Immature natural killer cell (primary cell): Measurements from ENCODE around the gene NPRL2. TPM values are rescaled to one million over a fixed set of nuclear protein-coding genes. Genes with fewer than 3 reads are reported as not detected.

ENCODE experiments used
- DNase-seq, 3 donors: peaks; one replicate each; pipeline ENCODE4 v3.0.0; 2022; ENCODE audit warnings: mixed read lengths in 1 of 3
- H3K27ac Mint-ChIP-seq, 6 donors: one replicate each; pipeline ENCODE4 v1.8.0; 2020; ENCODE audit warnings: mixed read lengths in 6 of 6, mild to moderate bottlenecking in 5 of 6, inconsistent platforms in 4 of 6, moderate library complexity in 3 of 6
- H3K27me3 Mint-ChIP-seq, 3 donors: one replicate each; pipeline ENCODE4 v1.8.0; 2020 to 2021; ENCODE audit warnings: low read depth in 3 of 3, mild to moderate bottlenecking in 3 of 3, mixed read lengths in 3 of 3, moderate library complexity in 3 of 3, inconsistent platforms in 1 of 3
- H3K36me3 Mint-ChIP-seq, 3 donors: one replicate each; pipeline ENCODE4 v1.8.0; 2020; ENCODE audit warnings: mixed read lengths in 3 of 3, inconsistent platforms in 2 of 3, mild to moderate bottlenecking in 2 of 3
- H3K4me1 Mint-ChIP-seq, 2 donors: one replicate each; pipeline ENCODE4 v1.8.0; 2020; ENCODE audit warnings: inconsistent platforms in 2 of 2, mild to moderate bottlenecking in 2 of 2, mixed read lengths in 2 of 2, moderate library complexity in 1 of 2
- H3K4me3 Mint-ChIP-seq, 5 donors: one replicate each; pipeline ENCODE4 v1.8.0; 2020; ENCODE audit warnings: mild to moderate bottlenecking in 5 of 5, mixed read lengths in 5 of 5, inconsistent platforms in 3 of 5, moderate library complexity in 3 of 5
- H3K9me3 Mint-ChIP-seq, 6 donors: one replicate each; pipeline ENCODE4 v1.8.0; 2020; ENCODE audit warnings: mild to moderate bottlenecking in 6 of 6, mixed read lengths in 6 of 6, inconsistent platforms in 4 of 6, moderate library complexity in 3 of 6
- polyA plus RNA-seq, 3 donors: library from polyadenylated mRNA; unstranded; fragments of 300-500 nt; fragmentation: Illumina TruSeq; gene quantifications; one replicate each; pipeline ENCODE4 v1.2.3, GENCODE V29; 2021

Gene NPRL2
- polyA plus RNA-seq, 3 donors from 2014 or later = 77.5 to 104 (median 101) TPM

GRCh38 chr3:50351323-50351697 is 735 bp upstream of the NPRL2 start:
- H3K9me3 Mint-ChIP-seq = no peaks in the 10 kb centered on the region
- H3K27ac Mint-ChIP-seq = peak overlapping the region; percentile 93 to 99 (median 98)
- peak overlapping the region; percentile 95 to 98 (median 97) for H3K4me3 Mint-ChIP-seq
- H3K36me3 Mint-ChIP-seq = peaks cover 0 to 19% (median 11%) of the 10 kb centered on the region in 3 donors
- DNase-seq = no peak
- H3K4me1 Mint-ChIP-seq = peaks cover 68 to 72% of the 10 kb centered on the region in 2 donors
- peaks cover 8 to 12% (median 8%) of the 10 kb centered on the region in 3 donors for H3K27me3 Mint-ChIP-seq

- Mint-ChIP-seq H3K4me3 (peak overlapping the region; percentile 95 to 98 (median 97)), H3K4me1 (peaks cover 66 to 73% of the 10 kb centered on the region in 2 donors), H3K36me3 (peaks cover 0 to 19% (median 11%) of the 10 kb centered on the region in 3 donors), H3K27me3 (peaks cover 8 to 12% (median 8%) of the 10 kb centered on the region in 3 donors), H3K9me3 (no peaks in the 10 kb centered on the region), H3K27ac (peak overlapping the region; percentile 93 to 99 (median 98))
- DNase-seq = no peak
These were observed 405 bp downstream of the NPRL2 start for GRCh38 chr3:50350213-50350526.

GRCh38 chr3:50347187-50347813 is 3.3 kb downstream of the NPRL2 start:
- DNase-seq = peak; percentile 74 to 83 (median 79)
- H3K27me3 Mint-ChIP-seq = peaks cover 8 to 10% (median 8%) of the 10 kb centered on the region in 3 donors
- H3K4me1 Mint-ChIP-seq = peaks cover 83 to 88% of the 10 kb centered on the region in 2 donors
- H3K9me3 Mint-ChIP-seq = no peaks in the 10 kb centered on the region
- peak overlapping the region; percentile 35 to 65 (median 41) for H3K4me3 Mint-ChIP-seq
- H3K36me3 Mint-ChIP-seq = peaks cover 0 to 14% (median 11%) of the 10 kb centered on the region in 3 donors
- peak overlapping the region; percentile 46 to 86 (median 82) for H3K27ac Mint-ChIP-seq

- Mint-ChIP-seq H3K4me3 (peak within 1 kb of the TSS; percentile 60 to 75 (median 66)), H3K27ac (peak within 1 kb of the TSS in 5 of 6 donors; percentile 39 to 79 (median 40)), H3K4me1 (peaks cover 83 to 88% of the 10 kb centered on the region in 2 donors), H3K36me3 (peaks cover 0 to 14% (median 11%) of the 10 kb centered on the region in 3 donors), H3K27me3 (peaks cover 12 to 15% (median 13%) of the 10 kb centered on the region in 3 donors), H3K9me3 (no peaks in the 10 kb centered on the region)
- DNase-seq = peak; percentile 50 to 65 (median 56)
These were observed 4.9 kb downstream of the NPRL2 start, which contains the start of gene ZMYND10 for GRCh38 chr3:50345586-50346234. ZMYND10 (minus strand) TSS chr3:50345732; CDS start chr3:50345579, 153 bp downstream.

GRCh38 chr3:50345008-50345407 is 5.6 kb downstream of the NPRL2 start:
- Mint-ChIP-seq H3K9me3 (no peaks in the 10 kb centered on the region), H3K4me3 (peak overlapping the region in 3 of 5 donors; percentile 15 to 33 (median 33)), H3K4me1 (peaks cover 76 to 82% of the 10 kb centered on the region in 2 donors), H3K27me3 (peaks cover 9 to 15% (median 10%) of the 10 kb centered on the region in 3 donors), H3K36me3 (peaks cover 0 to 10% (median 10%) of the 10 kb centered on the region in 3 donors), H3K27ac (peak overlapping the region in 2 of 6 donors; percentile 40 to 70)
- no peak for DNase-seq

- H3K36me3 Mint-ChIP-seq = peaks cover 7 to 21% (median 10%) of the 10 kb centered on the region in 3 donors
- no peak overlapping the region for H3K4me3 Mint-ChIP-seq
- H3K9me3 Mint-ChIP-seq = no peaks in the 10 kb centered on the region
- peaks cover 69 to 75% of the 10 kb centered on the region in 2 donors for H3K4me1 Mint-ChIP-seq
- peaks cover 13 to 30% (median 24%) of the 10 kb centered on the region in 3 donors for H3K27me3 Mint-ChIP-seq
- peak overlapping the region in 5 of 6 donors; percentile 89 to 95 (median 92) for H3K27ac Mint-ChIP-seq
- DNase-seq = no peak
These were observed 7.6 kb downstream of the NPRL2 start for GRCh38 chr3:50342813-50343633.

GRCh38 chr3:50341996-50342650 is 8.5 kb downstream of the NPRL2 start:
- H3K27me3 Mint-ChIP-seq = peaks cover 16 to 35% (median 27%) of the 10 kb centered on the region in 3 donors
- peaks cover 4 to 20% (median 7%) of the 10 kb centered on the region in 3 donors for H3K36me3 Mint-ChIP-seq
- H3K9me3 Mint-ChIP-seq = no peaks in the 10 kb centered on the region
- peak overlapping the region; percentile 66 to 98 (median 86) for H3K4me3 Mint-ChIP-seq
- H3K27ac Mint-ChIP-seq = peak overlapping the region; percentile 84 to 95 (median 92)
- peaks cover 65 to 69% of the 10 kb centered on the region in 2 donors for H3K4me1 Mint-ChIP-seq
- no peak for DNase-seq

GRCh38 chr3:50341537-50341936 is 9.0 kb downstream of the NPRL2 start:
- Mint-ChIP-seq H3K4me3 (peak overlapping the region; percentile 75 to 98 (median 90)), H3K4me1 (peaks cover 65 to 69% of the 10 kb centered on the region in 2 donors), H3K27me3 (peaks cover 16 to 36% (median 28%) of the 10 kb centered on the region in 3 donors), H3K9me3 (no peaks in the 10 kb centered on the region), H3K36me3 (peaks cover 6 to 21% (median 8%) of the 10 kb centered on the region in 3 donors), H3K27ac (peak overlapping the region; percentile 84 to 95 (median 92))
- peak in 2 of 3 donors; percentile 28 to 34 for DNase-seq

GRCh38 chr3:50340448-50341329 is 9.9 kb downstream of the NPRL2 start, which contains the start of gene RASSF1:
RASSF1 (minus strand) TSS chr3:50340836; CDS start chr3:50340805, 31 bp downstream.
- H3K36me3 Mint-ChIP-seq = peaks cover 9 to 22% (median 10%) of the 10 kb centered on the region in 3 donors
- peak; percentile 94 to 95 (median 94) for DNase-seq
- peak within 1 kb of the TSS; percentile 93 to 99 (median 97) for H3K27ac Mint-ChIP-seq
- peak within 1 kb of the TSS; percentile 90 to 99 (median 98) for H3K4me3 Mint-ChIP-seq
- H3K27me3 Mint-ChIP-seq = peaks cover 16 to 37% (median 31%) of the 10 kb centered on the region in 3 donors
- H3K4me1 Mint-ChIP-seq = peaks cover 65 to 69% of the 10 kb centered on the region in 2 donors
- H3K9me3 Mint-ChIP-seq = no peaks in the 10 kb centered on the region

- peak overlapping the region; percentile 93 to 99 (median 97) for H3K27ac Mint-ChIP-seq
- DNase-seq = peak in 1 of 3 donors; percentile 22
- H3K4me1 Mint-ChIP-seq = peaks cover 63 to 71% of the 10 kb centered on the region in 2 donors
- H3K36me3 Mint-ChIP-seq = peaks cover 9 to 22% (median 10%) of the 10 kb centered on the region in 3 donors
- H3K9me3 Mint-ChIP-seq = no peaks in the 10 kb centered on the region
- H3K4me3 Mint-ChIP-seq = peak overlapping the region; percentile 90 to 99 (median 98)
- H3K27me3 Mint-ChIP-seq = peaks cover 16 to 37% (median 31%) of the 10 kb centered on the region in 3 donors
These were observed 10.5 kb downstream of the NPRL2 start for GRCh38 chr3:50340147-50340447.

GRCh38 chr3:50339485-50340146 is 11.0 kb downstream of the NPRL2 start:
- DNase-seq = no peak
- Mint-ChIP-seq H3K9me3 (no peaks in the 10 kb centered on the region), H3K4me1 (peaks cover 66 to 71% of the 10 kb centered on the region in 2 donors), H3K4me3 (peak overlapping the region; percentile 90 to 99 (median 98)), H3K27ac (peak overlapping the region; percentile 93 to 99 (median 97)), H3K27me3 (peaks cover 16 to 37% (median 31%) of the 10 kb centered on the region in 3 donors), H3K36me3 (peaks cover 9 to 22% (median 10%) of the 10 kb centered on the region in 3 donors)
